ENCODE measurements around the gene LAMA4. TPM values are rescaled to one million over a fixed set of nuclear protein-coding genes. Genes with fewer than 3 reads are reported as not detected.

The LAMA4 gene, protein sequence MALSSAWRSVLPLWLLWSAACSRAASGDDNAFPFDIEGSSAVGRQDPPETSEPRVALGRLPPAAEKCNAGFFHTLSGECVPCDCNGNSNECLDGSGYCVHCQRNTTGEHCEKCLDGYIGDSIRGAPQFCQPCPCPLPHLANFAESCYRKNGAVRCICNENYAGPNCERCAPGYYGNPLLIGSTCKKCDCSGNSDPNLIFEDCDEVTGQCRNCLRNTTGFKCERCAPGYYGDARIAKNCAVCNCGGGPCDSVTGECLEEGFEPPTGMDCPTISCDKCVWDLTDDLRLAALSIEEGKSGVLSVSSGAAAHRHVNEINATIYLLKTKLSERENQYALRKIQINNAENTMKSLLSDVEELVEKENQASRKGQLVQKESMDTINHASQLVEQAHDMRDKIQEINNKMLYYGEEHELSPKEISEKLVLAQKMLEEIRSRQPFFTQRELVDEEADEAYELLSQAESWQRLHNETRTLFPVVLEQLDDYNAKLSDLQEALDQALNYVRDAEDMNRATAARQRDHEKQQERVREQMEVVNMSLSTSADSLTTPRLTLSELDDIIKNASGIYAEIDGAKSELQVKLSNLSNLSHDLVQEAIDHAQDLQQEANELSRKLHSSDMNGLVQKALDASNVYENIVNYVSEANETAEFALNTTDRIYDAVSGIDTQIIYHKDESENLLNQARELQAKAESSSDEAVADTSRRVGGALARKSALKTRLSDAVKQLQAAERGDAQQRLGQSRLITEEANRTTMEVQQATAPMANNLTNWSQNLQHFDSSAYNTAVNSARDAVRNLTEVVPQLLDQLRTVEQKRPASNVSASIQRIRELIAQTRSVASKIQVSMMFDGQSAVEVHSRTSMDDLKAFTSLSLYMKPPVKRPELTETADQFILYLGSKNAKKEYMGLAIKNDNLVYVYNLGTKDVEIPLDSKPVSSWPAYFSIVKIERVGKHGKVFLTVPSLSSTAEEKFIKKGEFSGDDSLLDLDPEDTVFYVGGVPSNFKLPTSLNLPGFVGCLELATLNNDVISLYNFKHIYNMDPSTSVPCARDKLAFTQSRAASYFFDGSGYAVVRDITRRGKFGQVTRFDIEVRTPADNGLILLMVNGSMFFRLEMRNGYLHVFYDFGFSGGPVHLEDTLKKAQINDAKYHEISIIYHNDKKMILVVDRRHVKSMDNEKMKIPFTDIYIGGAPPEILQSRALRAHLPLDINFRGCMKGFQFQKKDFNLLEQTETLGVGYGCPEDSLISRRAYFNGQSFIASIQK (N-terminal part only)
- total RNA-seq = 100 to 1,000 TPM; 229 to 524 (median 468) TPM

- peak in 1 of 2 donors; percentile 47 for DNase-seq (ENCODE audit: low spot score in 2 of 2)
- no peaks in the 10 kb centered on the region for H3K27me3 ChIP-seq
- H3K4me1 ChIP-seq = peaks cover 0 to 41% (median 11%) of the 10 kb centered on the region in 4 donors
- peak within 1 kb of the TSS; percentile 90 to 98 (median 95) for H3K27ac ChIP-seq
- no peaks in the 10 kb centered on the region for H3K9me3 ChIP-seq
- peak within 1 kb of the TSS; percentile 62 to 82 (median 74) for H3K4me3 ChIP-seq
- 1 to 2% methylated on average over 43 to 52 of the region's 52 CpGs for WGBS, 2 donors
- peaks cover 0 to 4% (median 0%) of the 10 kb centered on the region in 3 donors for H3K36me3 ChIP-seq
- TF ChIP-seq, protein P1, sequence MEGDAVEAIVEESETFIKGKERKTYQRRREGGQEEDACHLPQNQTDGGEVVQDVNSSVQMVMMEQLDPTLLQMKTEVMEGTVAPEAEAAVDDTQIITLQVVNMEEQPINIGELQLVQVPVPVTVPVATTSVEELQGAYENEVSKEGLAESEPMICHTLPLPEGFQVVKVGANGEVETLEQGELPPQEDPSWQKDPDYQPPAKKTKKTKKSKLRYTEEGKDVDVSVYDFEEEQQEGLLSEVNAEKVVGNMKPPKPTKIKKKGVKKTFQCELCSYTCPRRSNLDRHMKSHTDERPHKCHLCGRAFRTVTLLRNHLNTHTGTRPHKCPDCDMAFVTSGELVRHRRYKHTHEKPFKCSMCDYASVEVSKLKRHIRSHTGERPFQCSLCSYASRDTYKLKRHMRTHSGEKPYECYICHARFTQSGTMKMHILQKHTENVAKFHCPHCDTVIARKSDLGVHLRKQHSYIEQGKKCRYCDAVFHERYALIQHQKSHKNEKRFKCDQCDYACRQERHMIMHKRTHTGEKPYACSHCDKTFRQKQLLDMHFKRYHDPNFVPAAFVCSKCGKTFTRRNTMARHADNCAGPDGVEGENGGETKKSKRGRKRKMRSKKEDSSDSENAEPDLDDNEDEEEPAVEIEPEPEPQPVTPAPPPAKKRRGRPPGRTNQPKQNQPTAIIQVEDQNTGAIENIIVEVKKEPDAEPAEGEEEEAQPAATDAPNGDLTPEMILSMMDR (IDR thresholded peaks at IDR 0.05) = no peak
- TF ChIP-seq EP300 (IDR thresholded peaks at IDR 0.05) (peak in 1 of 2 donors; percentile 51), POLR2A (IDR thresholded peaks at IDR 0.05) (peak in 1 of 2 donors; percentile 34)
These were observed at the start of gene LAMA4 for GRCh38 chr6:112253841-112254816. Gene LAMA4 (minus strand): TSS chr6:112254567. CDS start chr6:112254150, 417 bp downstream.

DNA sequence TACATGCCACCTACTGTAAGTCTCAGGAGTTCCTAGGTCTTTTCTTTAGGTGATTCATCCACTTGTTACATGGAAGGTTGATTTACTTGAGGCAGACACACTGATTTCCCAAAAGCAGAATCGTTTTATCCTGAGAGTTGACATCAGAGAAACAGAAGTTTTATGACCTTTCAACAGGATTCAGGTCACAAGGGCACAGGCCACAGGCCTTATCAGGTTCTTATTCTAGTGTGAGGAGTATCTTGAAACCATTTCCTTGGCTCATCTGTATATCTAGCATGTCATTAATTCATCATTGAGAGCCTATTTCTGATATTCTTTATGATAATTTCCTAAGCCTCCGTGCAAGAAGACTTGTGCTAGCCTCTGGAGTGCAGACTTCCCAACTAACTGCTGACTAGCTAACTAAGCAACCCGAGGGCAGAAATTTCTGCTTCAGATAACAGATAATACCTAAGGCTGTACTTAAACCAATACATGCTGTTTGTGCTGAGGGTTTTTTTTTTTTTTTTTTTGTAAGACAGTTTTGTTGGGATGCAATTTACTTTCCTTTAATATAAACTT is 47.9 kb upstream of the LAMA4 start:
- Histone ChIP-seq H3K9me3 (no peaks in the 10 kb centered on the region), H3K4me3 (no peak overlapping the region), H3K27me3 (no peaks in the 10 kb centered on the region), H3K4me1 (peaks cover 0 to 18% (median 3%) of the 10 kb centered on the region in 4 donors), H3K27ac (peak overlapping the region in 1 of 4 donors; percentile 79), H3K36me3 (no peaks in the 10 kb centered on the region)
- DNase-seq (ENCODE audit: low spot score in 2 of 2) = no peak
- TF ChIP-seq, protein P1 (IDR thresholded peaks at IDR 0.05) = no peak
- no peak for TF ChIP-seq EP300 (IDR thresholded peaks at IDR 0.05)
- TF ChIP-seq POLR2A (IDR thresholded peaks at IDR 0.05) = no peak
- WGBS, 2 donors = 65 to 74% methylated on average over 3 of the region's 3 CpGs

DNA sequence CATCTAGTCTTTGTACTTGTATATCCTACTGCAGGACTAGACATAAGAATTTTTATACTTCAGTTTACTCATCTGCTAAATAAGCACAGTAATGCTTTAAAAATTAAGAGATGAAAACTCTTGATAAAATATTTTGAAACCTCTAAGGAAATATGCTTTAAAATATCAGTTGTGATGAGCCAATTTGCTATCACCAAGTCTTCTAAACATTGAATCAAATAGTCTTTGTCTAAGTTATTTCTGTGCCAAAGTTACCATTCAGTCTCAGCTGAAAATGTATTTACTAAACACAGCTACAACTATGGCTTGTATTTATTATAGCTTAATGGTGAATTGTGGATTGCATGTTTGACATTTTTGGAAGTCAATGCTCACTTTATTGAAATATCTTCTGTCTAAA is 46.5 kb upstream of the LAMA4 start:
- no peak for DNase-seq (ENCODE audit: low spot score in 2 of 2)
- Histone ChIP-seq H3K9me3 (no peaks in the 10 kb centered on the region), H3K27me3 (no peaks in the 10 kb centered on the region), H3K36me3 (no peaks in the 10 kb centered on the region), H3K4me3 (no peak overlapping the region), H3K4me1 (peaks cover 0 to 17% (median 3%) of the 10 kb centered on the region in 4 donors), H3K27ac (peak overlapping the region in 1 of 4 donors; percentile 79)
- TF ChIP-seq POLR2A (IDR thresholded peaks at IDR 0.05) (no peak), EP300 (IDR thresholded peaks at IDR 0.05) (no peak)
- TF ChIP-seq, protein P1 (IDR thresholded peaks at IDR 0.05) = no peak

GRCh38 chr6:112298816-112299281 is 44.5 kb upstream of the LAMA4 start:
- no peaks in the 10 kb centered on the region for H3K27me3 ChIP-seq
- peaks cover 0 to 17% (median 3%) of the 10 kb centered on the region in 4 donors for H3K4me1 ChIP-seq
- DNase-seq (ENCODE audit: low spot score in 2 of 2) = no peak
- H3K36me3 ChIP-seq = no peaks in the 10 kb centered on the region
- peak overlapping the region in 3 of 4 donors; percentile 37 to 80 (median 70) for H3K27ac ChIP-seq
- TF ChIP-seq EP300 (IDR thresholded peaks at IDR 0.05) = no peak
- TF ChIP-seq, protein P1 (IDR thresholded peaks at IDR 0.05) = no peak
- no peak for TF ChIP-seq POLR2A (IDR thresholded peaks at IDR 0.05)
- 43 to 50% methylated on average over 1 of the region's 1 CpG for WGBS, 2 donors
- H3K9me3 ChIP-seq = no peaks in the 10 kb centered on the region
- no peak overlapping the region for H3K4me3 ChIP-seq
